ENCODE results near the gene NPEPL1. TPM values are rescaled to one million over a fixed set of nuclear protein-coding genes. Genes with fewer than 3 reads are reported as not detected.
A peak's percentile ranks its signal among the peaks of the same experiment; 100 is the strongest.

NPEPL1 gene
- total and polyA plus RNA-seq, 2 of the 8 experiments (the other 6 are each of a cell fraction or from before 2014, with no cell fraction given) = 12.4 to 26.8 TPM

DNA sequence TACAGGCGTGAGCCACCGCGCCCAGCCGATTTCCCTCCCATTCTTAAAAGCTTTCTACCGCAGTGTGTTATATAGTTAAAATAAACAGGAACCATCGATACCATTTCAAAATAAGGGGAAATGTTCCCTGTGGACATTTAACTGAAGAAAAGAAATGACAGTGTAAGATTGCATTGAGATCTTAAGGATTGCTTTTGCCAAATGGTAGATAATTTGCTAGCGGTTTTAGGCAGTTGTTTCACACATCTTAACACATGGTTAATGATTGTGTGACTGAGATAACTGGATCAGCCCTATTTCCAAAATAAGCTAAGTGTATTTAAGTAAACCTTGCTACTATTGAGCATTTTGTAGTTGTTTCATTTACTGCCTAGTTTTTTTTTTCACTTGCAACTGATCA is 25.9 kb upstream of the NPEPL1 start:
- Histone ChIP-seq H3K9ac (replicated peaks in 1 of 4; ENCODE audit: extremely low read depth in 1 of 4, low read depth in 3 of 4, low read length in 3 of 4) (no peak overlapping the region), H3K14ac (ENCODE audit: insufficient read length) (no peak overlapping the region), H2BK5ac (ENCODE audit: low read depth, low read length) (no peak overlapping the region), H3K4me1 (replicated peaks in 1 of 4; ENCODE audit: control insufficient read depth in 3 of 4, insufficient read depth in 4 of 4, low read length in 3 of 4) (peaks cover 16 to 34% (median 30%) of the 10 kb centered on the region in 4 experiments), H4K5ac (ENCODE audit: insufficient read length, low read depth, low read length) (peak overlapping the region; percentile 41), H2BK120ac (replicated peaks; ENCODE audit: low read depth, low read length) (no peak overlapping the region), H3K4me3 (ENCODE audit: extremely low read depth in 1 of 4, insufficient read depth in 2 of 4, low read depth in 3 of 4, low read length in 4 of 4) (no peak overlapping the region), H3K79me2 (ENCODE audit: control insufficient read depth in 1 of 2, insufficient read depth in 2 of 2, low read length in 2 of 2) (peaks cover 2 to 60% of the 10 kb centered on the region in 2 experiments), H3K18ac (ENCODE audit: extremely low read depth, low read length) (0 out of 2 replicates have a peak overlapping the region, but pooled peaks have one; percentile 15), H3K27ac (ENCODE audit: low read depth, low read length) (no peak overlapping the region), H2AK5ac (ENCODE audit: low read depth, low read length) (no peak overlapping the region), H2BK20ac (ENCODE audit: low read length) (no peak overlapping the region), H4K91ac (replicated peaks; ENCODE audit: insufficient read length, low read length) (no peak overlapping the region), H4K8ac (ENCODE audit: extremely low read depth, insufficient read depth, low read length) (no peak overlapping the region), H2BK12ac (ENCODE audit: low read depth, low read length) (no peak overlapping the region), H3K56ac (replicated peaks; ENCODE audit: insufficient read length, low read depth, low read length) (no peak overlapping the region), H3K23ac (ENCODE audit: insufficient read length) (no peak overlapping the region), H3K4me2 (ENCODE audit: insufficient read depth in 1 of 2, low read depth in 2 of 2, low read length in 2 of 2) (no peak overlapping the region), H2AFZ (ENCODE audit: low read length) (no peak overlapping the region), H3K4ac (replicated peaks; ENCODE audit: insufficient read length, low read depth, low read length) (no peak overlapping the region), H2BK15ac (ENCODE audit: low read length) (no peak overlapping the region), H3K27me3 (replicated peaks in 1 of 4; ENCODE audit: control insufficient read depth in 3 of 4, extremely low read depth in 1 of 4, insufficient read depth in 3 of 4, low read length in 3 of 4) (no peaks in the 10 kb centered on the region), H3K23me2 (ENCODE audit: low read depth, low read length) (0 out of 2 replicates have a peak, but pooled peaks cover 2% of the 10 kb centered on the region), H3K79me1 (ENCODE audit: low read depth, low read length) (peaks cover 4% of the 10 kb centered on the region; the same call in 1 of the 2 replicates), H3K36me3 (ENCODE audit: control insufficient read depth in 2 of 4, insufficient read depth in 4 of 4, low read length in 3 of 4) (peaks cover 0 to 38% (median 1%) of the 10 kb centered on the region in 4 experiments; a peak in 3 of 8 replicates), H4K20me1 (replicated peaks in 1 of 2; ENCODE audit: control insufficient read depth in 1 of 2, insufficient read depth in 2 of 2, low read length in 2 of 2) (no peaks in the 10 kb centered on the region), H3K9me3 (ENCODE audit: insufficient read depth in 2 of 2, low read depth in 1 of 2, low read length in 1 of 2) (no peaks in the 10 kb centered on the region)
- 85% methylated on average over 7 of the region's 7 CpGs; no CpG with 5 or more reads in 1 of the 2 experiments for WGBS, 2 experiments (ENCODE audit: extremely low coverage in 1 of 2, insufficient coverage in 1 of 2, insufficient read length in 1 of 2, insufficient replicate concordance in 2 of 2, low coverage in 1 of 2, low lambda C conversion rate in 2 of 2, missing lambda C conversion rate in 1 of 2)
- no peak for DNase-seq (ENCODE audit: low read depth in 1 of 2, low spot score in 2 of 2)
- POLR2A ChIA-PET (ENCODE audit: partially characterized antibody) = interaction anchor here (1.3 to 15.3 kb wide), 8 partner anchors 10 to 185 kb away, joined by 3 to 242 read pairs (median 6); partner anchors contain the start of gene STX16
- TF ChIP-seq GABPA (IDR thresholded peaks at IDR 0.05; ENCODE audit: borderline replicate concordance, insufficient read depth, low read length) = no peak
- no peak for TF ChIP-seq POLR2AphosphoS5 (IDR thresholded peaks at IDR 0.05; ENCODE audit: low read depth, low read length)
- no peak for TF ChIP-seq RFX5 (IDR thresholded peaks at IDR 0.05; ENCODE audit: borderline replicate concordance, low read depth, low read length)
- no peak for TF ChIP-seq ZNF274 (IDR thresholded peaks at IDR 0.05; ENCODE audit: borderline replicate concordance, extremely low read depth, low read length)
- TF ChIP-seq GTF2F1 (IDR thresholded peaks at IDR 0.05; ENCODE audit: borderline replicate concordance, low read depth, low read length) = no peak
- TF ChIP-seq YY1 (IDR thresholded peaks at IDR 0.05; ENCODE audit: low read depth, low read length) = no peak
- no peak for TF ChIP-seq JUND (IDR thresholded peaks at IDR 0.05; ENCODE audit: low read length)
- no peak for TF ChIP-seq TBP (IDR thresholded peaks at IDR 0.05; ENCODE audit: low read depth, low read length)
- no peak for TF ChIP-seq NANOG (IDR thresholded peaks at IDR 0.05; ENCODE audit: insufficient read depth, low read depth, low read length, poor library complexity, severe bottlenecking)
- TF ChIP-seq SIX5 (IDR thresholded peaks at IDR 0.05; ENCODE audit: low read depth, low read length) = no peak
- no peak for TF ChIP-seq CBX8 (IDR thresholded peaks at IDR 0.05; ENCODE audit: borderline replicate concordance, low read depth, low read length)
- no peak for FAIRE-seq
- CTCF ChIA-PET (ENCODE audit: partially characterized antibody) = interaction anchor here (2.5 to 4.9 kb wide), 2 partner anchors 9 to 15 kb away, joined by 11 to 34 read pairs; partner anchors contain the start of gene STX16

Measured in H1 (cell line).